Cardiac muscle cell (in vitro differentiated cells and primary cell): Measurements from ENCODE around the gene HNRNPR. TPM values are rescaled to one million over a fixed set of nuclear protein-coding genes. Genes with fewer than 3 reads are reported as not detected.
A peak's percentile ranks its signal among the peaks of the same experiment; 100 is the strongest.

ENCODE experiments used
- DNase-seq, 2 donors: peaks; one replicate each; pipeline versions ENCODE4 v3.0.0 to v3.0.0-alpha.2; 2010 to 2017; ENCODE audit warnings: low read depth in 1 of 2, low spot score in 1 of 2
- H3K27ac ChIP-seq: fragments of 200-600 bp; sonication (generic); 2 replicates; pipeline ENCODE4 v1.5.1; 2016
- H3K27me3 ChIP-seq: fragments of 200-600 bp; sonication (generic); 2 replicates; pipeline ENCODE4 v1.6.0; 2016; ENCODE audit warnings: control low read depth
- H3K36me3 ChIP-seq: fragments of 200-600 bp; sonication (generic); 2 replicates; pipeline ENCODE4 v1.5.1; 2016; ENCODE audit warnings: control low read depth
- H3K4me1 ChIP-seq: fragments of 200-600 bp; sonication (generic); 2 replicates; pipeline ENCODE4 v1.8.1; 2017; ENCODE audit warnings: low read depth, mild to moderate bottlenecking, mixed run types
- H3K4me3 ChIP-seq: fragments of 200-600 bp; sonication (generic); 2 replicates; pipeline ENCODE4 v1.5.1; 2016; ENCODE audit warnings: mild to moderate bottlenecking
- H3K9me3 ChIP-seq: fragments of 200-600 bp; sonication (generic); 2 replicates; pipeline ENCODE4 v1.5.1; 2017; ENCODE audit warnings: low read depth, mild to moderate bottlenecking, control low read depth
- polyA plus RNA-seq: library from polyadenylated mRNA; unstranded; fragments of >200 nt; fragmentation: Nextera tagmentation; extraction: Ambion mirVana; gene quantifications from 2 replicates; pipeline ENCODE4 v1.2.1, GENCODE V29; 2016
- total RNA-seq: library from RNA; depleted of rRNA; stranded (reverse); fragments of >200 nt; gene quantifications from 2 replicates; pipeline ENCODE4 v1.2.3, GENCODE V29; 2016
- TF ChIP-seq, protein P1 (sequence below): IDR thresholded peaks from 2 replicates; pipeline ENCODE4 v1.5.1; 2012; ENCODE audit warnings: low read depth, mild to moderate bottlenecking, low read length

HNRNPR gene
- total and polyA plus RNA-seq, 2 experiments from 2014 or later: 142 to 154 TPM

DNA sequence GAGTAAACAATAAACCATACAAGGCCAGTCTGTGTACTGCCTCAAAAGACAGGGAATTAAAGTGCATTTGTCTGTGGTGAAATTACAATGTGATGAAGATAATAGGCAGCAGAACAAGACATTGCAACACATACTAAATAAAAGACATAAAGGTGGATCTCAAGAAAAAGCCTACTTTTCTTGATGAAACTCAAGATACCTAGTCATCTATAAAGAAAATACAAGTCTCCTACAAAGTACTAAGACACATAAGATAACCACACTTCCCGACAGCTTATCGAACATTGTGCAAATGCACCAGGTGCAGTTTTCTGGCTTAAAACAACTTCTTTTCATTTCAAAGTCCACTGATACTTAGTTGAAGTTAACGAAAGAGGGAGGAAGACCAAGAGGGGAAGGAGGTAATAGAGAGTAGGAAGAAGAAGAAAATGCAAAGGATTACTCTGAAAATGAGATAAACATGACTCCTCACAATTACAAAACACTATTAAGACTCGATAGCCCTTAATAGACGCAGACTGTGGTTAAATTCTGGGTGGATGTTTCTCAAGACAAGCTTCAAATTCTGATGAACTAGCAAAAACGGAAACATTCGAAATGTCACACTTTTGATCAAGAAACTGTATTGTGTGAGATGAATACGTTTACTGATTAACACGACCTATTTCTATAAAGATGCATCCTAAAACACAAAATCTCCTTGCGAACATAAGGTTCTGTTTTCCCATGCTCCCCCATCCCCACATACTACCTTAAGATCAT lies 2.0 kb downstream of the HNRNPR start:
- Histone ChIP-seq H3K36me3 (peaks cover 12% of the 10 kb centered on the region), H3K9me3 (no peaks in the 10 kb centered on the region), H3K4me3 (peak overlapping the region; percentile 82), H3K27me3 (no peaks in the 10 kb centered on the region), H3K27ac (peak overlapping the region; percentile 99), H3K4me1 (peaks cover 46% of the 10 kb centered on the region)
- DNase-seq: peak in 1 of 2 donors; percentile 46
- TF ChIP-seq, protein P1, sequence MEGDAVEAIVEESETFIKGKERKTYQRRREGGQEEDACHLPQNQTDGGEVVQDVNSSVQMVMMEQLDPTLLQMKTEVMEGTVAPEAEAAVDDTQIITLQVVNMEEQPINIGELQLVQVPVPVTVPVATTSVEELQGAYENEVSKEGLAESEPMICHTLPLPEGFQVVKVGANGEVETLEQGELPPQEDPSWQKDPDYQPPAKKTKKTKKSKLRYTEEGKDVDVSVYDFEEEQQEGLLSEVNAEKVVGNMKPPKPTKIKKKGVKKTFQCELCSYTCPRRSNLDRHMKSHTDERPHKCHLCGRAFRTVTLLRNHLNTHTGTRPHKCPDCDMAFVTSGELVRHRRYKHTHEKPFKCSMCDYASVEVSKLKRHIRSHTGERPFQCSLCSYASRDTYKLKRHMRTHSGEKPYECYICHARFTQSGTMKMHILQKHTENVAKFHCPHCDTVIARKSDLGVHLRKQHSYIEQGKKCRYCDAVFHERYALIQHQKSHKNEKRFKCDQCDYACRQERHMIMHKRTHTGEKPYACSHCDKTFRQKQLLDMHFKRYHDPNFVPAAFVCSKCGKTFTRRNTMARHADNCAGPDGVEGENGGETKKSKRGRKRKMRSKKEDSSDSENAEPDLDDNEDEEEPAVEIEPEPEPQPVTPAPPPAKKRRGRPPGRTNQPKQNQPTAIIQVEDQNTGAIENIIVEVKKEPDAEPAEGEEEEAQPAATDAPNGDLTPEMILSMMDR: no peak

DNA sequence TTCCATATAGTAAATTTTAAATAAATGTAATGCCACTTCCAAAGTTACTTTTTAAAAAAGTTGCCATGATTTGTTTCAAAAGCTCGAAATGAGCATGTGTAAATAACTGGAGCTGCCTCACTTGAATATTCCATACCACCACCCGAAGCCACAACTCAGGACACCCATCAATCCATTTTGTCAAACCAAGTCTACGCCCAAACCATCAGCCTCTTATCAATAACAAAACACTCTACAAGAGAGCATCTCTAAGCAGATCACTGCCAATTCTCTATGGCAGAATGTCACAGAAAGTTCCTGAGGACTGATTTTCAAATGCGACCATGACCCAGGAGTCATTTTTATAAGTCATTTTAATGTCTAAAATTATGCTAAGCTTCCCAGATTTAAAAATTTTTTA lies 4.5 kb downstream of the HNRNPR start:
- H3K36me3 ChIP-seq: peaks cover 26% of the 10 kb centered on the region
- H3K27ac ChIP-seq: no peak overlapping the region
- peaks cover 46% of the 10 kb centered on the region for H3K4me1 ChIP-seq
- H3K9me3 ChIP-seq: no peaks in the 10 kb centered on the region
- peak overlapping the region; percentile 4 for H3K4me3 ChIP-seq
- TF ChIP-seq, protein P1: no peak
- H3K27me3 ChIP-seq: no peaks in the 10 kb centered on the region
- DNase-seq: no peak

GRCh38 chr1:23337869-23338268 lies 6.2 kb downstream of the HNRNPR start:
- DNase-seq: peak in 1 of 2 donors; percentile 34
- Histone ChIP-seq H3K4me3 (no peak overlapping the region), H3K27me3 (no peaks in the 10 kb centered on the region), H3K9me3 (no peaks in the 10 kb centered on the region), H3K36me3 (peaks cover 40% of the 10 kb centered on the region), H3K27ac (peak overlapping the region; percentile 16), H3K4me1 (peaks cover 46% of the 10 kb centered on the region)
- TF ChIP-seq, protein P1: no peak

DNA sequence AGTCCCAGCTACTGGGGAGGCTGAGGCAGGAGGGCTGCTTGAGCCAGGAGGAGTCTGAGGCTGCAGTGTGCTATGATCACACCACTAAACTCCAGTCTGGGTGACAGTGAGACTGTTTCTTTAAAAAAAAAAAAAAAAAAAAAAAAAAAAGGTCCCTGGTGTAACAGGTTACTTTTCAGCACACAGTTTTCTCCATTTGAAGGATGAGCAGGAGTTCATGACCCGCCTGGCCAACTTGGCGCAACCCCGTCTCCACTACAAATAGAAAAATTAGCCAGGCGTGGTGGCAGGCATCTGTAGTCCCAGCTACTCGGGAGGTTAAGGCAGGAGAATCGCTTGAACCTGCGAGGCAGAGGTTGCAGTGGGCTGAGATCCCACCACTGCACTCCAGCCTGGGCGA lies 12.4 kb downstream of the HNRNPR start:
- Histone ChIP-seq H3K27me3 (no peaks in the 10 kb centered on the region), H3K27ac (no peak overlapping the region), H3K36me3 (peaks cover 66% of the 10 kb centered on the region), H3K9me3 (no peaks in the 10 kb centered on the region), H3K4me3 (no peak overlapping the region), H3K4me1 (no peaks in the 10 kb centered on the region)
- no peak for DNase-seq
- TF ChIP-seq, protein P1: no peak

DNA sequence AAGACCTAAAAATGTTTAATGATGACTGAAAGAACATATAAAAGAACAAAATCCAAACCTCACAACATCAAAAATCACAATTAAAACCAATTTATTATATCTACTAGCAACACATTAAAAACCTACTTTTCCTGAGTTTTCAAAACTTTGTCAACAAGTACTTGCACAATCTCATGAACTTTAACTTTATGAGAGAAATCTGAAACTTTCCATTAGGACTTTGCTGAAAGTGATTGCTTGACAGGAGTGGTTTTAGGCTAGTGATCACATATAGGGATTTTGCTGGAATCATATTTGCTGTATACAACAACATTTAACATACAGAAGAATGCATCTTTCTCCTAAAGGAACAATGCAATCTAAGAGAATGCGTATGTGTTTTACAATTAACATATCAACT lies 13.2 kb downstream of the HNRNPR start:
- TF ChIP-seq, protein P1: no peak
- no peaks in the 10 kb centered on the region for H3K9me3 ChIP-seq
- H3K27ac ChIP-seq: no peak overlapping the region
- H3K36me3 ChIP-seq: peaks cover 69% of the 10 kb centered on the region
- no peak overlapping the region for H3K4me3 ChIP-seq
- DNase-seq: peak in 1 of 2 donors; percentile 13
- no peaks in the 10 kb centered on the region for H3K27me3 ChIP-seq
- no peaks in the 10 kb centered on the region for H3K4me1 ChIP-seq
